GM21825 (cell line): ENCODE results near the gene PIK3CG.
"Not testable (repeated sequence)": the region's sequence is repeated elsewhere in the genome, so short reads cannot be mapped to it uniquely, and the experiment has no call there.

Source experiments
- ATAC-seq: cut with Tn5 transposase; IDR thresholded peaks from one replicate; pipeline ENCODE4 v1.9.1; 2021; ENCODE audit warnings: mild to moderate bottlenecking, moderate library complexity; ENCODE audit not compliant: unreplicated experiment

The PIK3CG gene

GRCh38 chr7:106865130-106866041, at the start of gene PIK3CG:
Gene PIK3CG (plus strand): TSS chr7:106865282. CDS start chr7:106867562, 2,280 bp downstream.
- ATAC-seq, result peak; percentile 59

GRCh38 chr7:106817098-106817497, 48.0 kb upstream of the PIK3CG start:
- ATAC-seq, result no peak

GRCh38 chr7:106818736-106819135, 46.3 kb upstream of the PIK3CG start:
- no peak for ATAC-seq

GRCh38 chr7:106819546-106819945, 45.5 kb upstream of the PIK3CG start:
- no peak for ATAC-seq

GRCh38 chr7:106820321-106821217, 44.5 kb upstream of the PIK3CG start:
- no peak for ATAC-seq

DNA sequence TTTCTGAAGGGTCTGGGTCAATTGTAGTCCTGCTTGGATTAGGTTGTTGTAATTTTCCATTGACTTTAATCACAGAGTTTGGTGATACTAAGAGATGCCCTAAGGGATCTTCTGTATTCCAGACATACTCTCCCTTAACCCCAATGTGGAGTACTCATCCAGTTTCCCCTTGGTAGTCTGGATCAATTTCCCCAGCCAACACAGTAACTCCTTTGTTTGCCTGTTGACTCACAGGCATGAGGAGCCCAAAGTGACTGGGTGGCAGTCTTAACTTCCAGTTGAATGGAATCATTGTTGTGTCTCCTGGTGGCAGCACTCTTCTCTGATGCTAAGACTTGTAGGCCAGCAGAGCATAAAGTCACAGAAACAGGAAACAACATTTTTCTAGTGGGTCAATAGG, 41.5 kb upstream of the PIK3CG start:
- no peak for ATAC-seq

DNA sequence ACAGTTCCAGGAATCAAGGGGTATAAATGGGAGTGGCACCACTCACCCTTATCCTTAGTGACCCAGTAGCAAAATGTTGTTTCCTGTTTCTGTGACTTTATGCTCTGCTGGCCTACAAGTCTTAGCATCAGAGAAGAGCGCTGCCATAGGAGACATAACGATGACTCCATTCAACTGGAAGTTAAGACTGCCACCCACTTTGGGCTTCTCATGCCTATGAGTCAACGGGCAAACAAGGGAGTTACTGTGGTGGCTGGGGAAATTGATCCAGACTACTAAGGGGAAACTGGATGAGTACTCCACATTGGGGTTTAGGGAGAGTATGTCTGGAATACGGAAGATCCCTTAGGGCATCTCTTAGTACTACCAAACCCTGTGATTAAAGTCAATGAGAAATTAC, 40.6 kb upstream of the PIK3CG start:
- ATAC-seq, result no peak

DNA sequence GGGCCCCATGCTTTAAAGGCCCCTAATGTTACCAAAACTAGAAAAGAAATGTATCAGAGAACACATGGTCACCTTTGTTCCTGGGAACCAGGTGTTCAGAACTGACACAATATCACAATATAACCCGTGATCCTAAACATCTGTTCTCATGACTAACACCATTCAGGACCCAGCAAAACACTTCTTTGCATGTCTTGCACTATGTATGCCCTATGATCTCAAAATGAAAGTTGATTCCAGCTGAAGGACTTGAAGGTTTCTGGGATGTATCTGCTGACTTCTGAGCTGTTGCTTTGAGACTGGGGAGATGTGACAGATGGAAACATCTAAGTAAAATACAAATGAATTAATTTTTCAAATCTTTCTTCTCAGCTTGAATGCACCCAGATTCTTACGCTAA, 37.5 kb upstream of the PIK3CG start:
- no peak for ATAC-seq

DNA sequence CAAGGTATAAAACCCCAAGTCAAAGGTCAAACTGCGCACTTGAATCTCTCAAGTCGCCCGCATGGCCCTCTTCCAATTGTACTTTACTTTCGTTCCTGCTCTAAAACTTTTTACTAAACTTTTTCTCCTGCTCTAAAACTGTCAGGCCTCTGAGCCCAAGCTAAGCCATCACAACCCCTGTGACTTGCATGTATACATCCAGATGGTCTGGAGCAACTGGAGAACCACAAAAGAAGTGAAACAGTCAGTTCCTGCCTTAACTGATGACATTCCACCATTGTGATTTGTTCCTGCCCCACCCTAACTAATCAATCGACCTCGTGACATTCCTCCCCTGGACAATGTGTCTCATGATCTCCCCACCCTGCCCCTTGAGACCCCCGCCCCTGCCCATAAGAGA, 35.6 kb upstream of the PIK3CG start:
- no peak for ATAC-seq

DNA sequence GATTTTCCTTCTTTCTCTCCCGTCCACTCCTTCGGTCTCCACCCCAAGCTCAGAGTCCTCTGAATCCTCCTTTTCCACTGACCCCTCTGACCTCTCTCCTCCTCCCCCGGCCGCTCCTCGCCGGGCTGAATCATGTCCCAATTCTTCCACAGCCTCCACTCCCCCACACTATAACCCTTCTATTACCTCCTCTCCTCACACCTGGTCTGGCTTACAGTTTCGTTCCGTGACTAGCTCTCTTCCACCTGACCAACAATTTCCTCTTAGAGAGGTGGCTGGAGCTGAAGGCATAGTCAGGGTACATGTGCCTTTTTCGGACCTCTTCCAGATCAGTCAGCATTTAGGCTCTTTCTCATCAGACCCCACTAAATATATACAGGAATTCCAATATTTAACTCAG, 34.2 kb upstream of the PIK3CG start:
- not testable (repeated sequence) for ATAC-seq

GRCh38 chr7:106836816-106837215, 28.3 kb upstream of the PIK3CG start:
- no peak for ATAC-seq

DNA sequence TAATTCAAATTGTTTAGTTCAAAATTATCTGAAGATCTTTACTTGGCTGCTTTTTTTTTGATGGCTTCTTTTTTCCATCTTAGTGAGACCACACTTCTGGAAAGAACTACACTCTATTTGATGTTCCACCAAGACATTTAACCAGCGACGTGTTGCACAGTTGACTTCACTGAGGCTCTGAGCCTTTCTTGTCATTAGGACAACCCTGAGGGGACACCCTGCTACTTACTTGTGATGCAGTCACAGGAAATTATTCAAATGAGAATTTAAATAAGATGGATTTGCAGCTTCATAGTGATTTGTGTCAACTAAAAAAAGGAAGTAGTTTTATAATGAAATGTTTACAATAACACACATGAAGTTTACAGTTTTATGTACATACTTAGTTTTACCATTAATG, 25.6 kb upstream of the PIK3CG start:
- no peak for ATAC-seq

DNA sequence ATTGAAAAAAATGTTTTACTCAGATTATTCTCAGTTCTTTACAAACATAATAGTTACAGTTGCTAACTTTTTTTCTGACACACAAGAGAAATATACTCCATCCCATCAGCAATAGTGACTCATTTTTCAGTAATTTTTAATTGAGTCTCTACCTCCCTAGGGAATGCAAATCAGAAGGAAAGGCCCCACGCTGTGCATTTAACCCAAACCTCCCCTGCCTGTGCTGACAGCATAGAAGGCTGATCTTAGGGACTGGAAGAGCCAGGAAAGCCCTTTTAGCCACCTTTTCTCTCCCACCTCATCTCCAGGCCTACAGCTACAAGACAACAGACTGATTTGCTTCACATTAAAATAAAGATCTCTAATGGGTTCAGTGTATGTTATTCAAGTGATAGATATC, 24.7 kb upstream of the PIK3CG start:
- no peak for ATAC-seq

GRCh38 chr7:106841896-106842390, 23.1 kb upstream of the PIK3CG start:
- no peak for ATAC-seq

DNA sequence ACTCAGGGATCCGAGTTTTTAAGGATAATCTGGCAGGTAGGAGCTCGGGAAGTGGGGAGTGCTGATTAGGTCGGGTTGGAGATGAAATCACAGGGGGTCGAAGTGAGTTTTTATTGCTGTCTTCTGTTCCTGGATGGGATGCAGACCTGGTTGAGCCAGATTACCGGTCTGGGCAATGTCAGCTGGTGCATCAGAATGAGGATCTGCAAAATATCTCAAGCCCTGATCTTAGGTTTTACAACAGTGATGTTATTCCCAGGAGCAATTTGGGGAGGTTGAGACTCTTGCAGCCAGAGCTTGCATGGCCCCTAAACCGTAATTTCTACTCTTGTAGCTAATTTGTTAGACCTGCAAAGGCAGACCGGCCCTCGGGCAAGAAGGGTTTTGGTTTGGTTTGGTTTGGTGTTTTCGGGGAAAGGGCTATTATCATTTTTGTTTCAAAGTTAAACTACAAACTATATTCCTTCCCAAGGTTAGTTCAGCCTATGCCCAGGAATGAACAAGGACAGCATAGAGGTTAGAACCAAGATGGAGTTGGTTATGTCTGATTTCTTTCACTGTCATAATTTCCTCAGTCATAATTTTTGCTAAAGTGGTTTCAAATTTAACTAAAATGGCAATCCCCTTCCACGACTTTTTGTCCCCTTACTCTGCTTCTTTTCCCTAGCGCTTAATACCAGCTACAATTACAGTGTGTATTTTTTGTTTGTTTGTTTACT, 20.6 kb upstream of the PIK3CG start:
- ATAC-seq, result no peak

- ATAC-seq, result no peak
These were observed 17.0 kb upstream of the PIK3CG start for GRCh38 chr7:106848049-106848448.

DNA sequence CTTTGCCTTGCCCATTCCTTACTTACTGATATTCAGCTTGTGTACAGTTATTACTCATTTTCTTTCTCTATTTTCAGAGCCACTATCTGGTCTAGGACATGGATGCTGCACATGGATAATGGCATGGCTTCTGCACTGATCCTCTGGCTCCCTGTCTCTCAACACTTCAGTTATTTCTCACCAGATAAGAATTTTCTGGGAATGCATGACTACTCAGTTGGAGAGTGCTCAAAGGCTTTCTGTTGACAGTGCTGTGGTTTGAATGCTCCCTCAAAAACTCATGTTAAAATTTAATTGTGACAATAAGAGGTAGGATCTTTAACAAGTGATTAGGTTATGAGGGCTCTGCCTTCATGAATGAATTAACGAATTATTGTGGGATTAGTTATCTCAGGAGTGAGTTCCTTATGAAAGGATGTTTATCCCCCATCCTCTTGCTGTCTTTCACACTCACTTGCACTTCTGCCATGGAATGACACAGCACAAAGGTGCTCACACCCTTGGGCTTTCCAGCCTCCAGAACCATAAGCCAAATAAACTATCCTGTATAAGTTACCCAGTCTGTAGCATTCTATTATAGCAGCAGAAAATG, 16.1 kb upstream of the PIK3CG start:
- no peak for ATAC-seq

DNA sequence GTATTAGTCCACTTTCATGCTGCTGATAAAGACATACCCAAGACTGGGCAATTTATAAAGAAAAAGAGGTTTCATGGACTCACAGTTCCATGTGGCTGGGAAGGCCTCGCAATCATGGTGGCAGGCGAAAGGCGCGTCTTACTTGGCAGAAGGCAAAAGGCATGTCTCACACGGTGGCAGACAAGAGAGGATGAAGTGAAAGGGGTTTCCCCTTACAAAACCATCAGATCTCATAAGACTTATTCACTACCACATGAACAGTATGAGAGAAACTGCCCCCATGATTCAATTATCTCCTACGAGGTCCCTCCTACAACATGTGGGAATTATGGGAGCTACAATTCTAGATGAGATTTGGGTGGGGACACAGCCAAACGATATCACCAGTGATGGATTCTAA, 13.4 kb upstream of the PIK3CG start:
- not testable (repeated sequence) for ATAC-seq

- ATAC-seq, result no peak
These were observed 11.7 kb upstream of the PIK3CG start for GRCh38 chr7:106853250-106853908.

DNA sequence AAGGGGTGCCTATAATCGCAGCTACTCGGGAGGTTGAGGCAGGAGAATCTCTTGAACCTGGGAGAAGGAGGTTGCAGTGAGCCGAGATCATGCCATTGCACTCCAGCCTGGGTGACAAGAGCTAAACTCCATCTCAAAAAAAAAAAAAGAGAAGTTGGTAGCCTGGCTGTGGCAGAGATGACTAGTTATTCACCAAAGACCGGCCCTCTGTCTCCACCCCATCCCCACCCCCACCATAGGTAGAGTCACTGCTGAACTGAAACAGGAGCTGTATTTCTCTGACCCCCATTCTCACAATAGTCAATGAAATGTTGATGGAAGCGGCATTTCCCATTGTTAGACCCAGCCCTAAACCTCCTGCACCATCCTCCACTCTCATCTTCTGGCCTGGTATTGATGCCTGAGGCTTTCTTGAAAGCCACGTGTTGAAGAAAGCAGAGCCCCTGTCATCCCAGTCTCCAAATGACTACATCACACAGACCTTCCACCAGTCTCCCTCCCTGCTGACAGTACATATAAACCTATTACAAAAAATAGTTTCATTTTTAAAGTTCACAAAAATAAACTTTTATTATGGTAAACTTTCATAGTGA, 9.4 kb upstream of the PIK3CG start:
- ATAC-seq, result no peak
